Esophagus squamous epithelium (tissue), 4 donors: ENCODE data around the gene RALA.

Source experiments
- CTCF ChIP-seq, 6 experiments: fragments of 450-650 bp in 4 of 6; fragments of 200-600 bp in 2 of 6; sonication (generic) in 2 of 6; IDR thresholded peaks; one replicate each; pipeline ENCODE4 v1.5.1; 2016 to 2019; ENCODE audit warnings: antibody characterized with exemption in 6 of 6, mild to moderate bottlenecking in 4 of 6, moderate library complexity in 4 of 6
- POLR2A ChIP-seq, 4 donors: fragments of 450-650 bp; IDR thresholded peaks; one replicate each; pipeline ENCODE4 v1.6.1; 2017; ENCODE audit warnings: antibody characterized with exemption in 4 of 4, mild to moderate bottlenecking in 4 of 4, moderate library complexity in 3 of 4

- TF ChIP-seq CTCF (IDR thresholded peaks at IDR 0.05) (no peak), POLR2A (IDR thresholded peaks at IDR 0.05) (no peak)
Measured at GRCh38 chr7:39674406-39674805, 51.0 kb downstream of the RALA start.
